SH-SY5Y (cell line): ENCODE measurements around the gene DDX51.

ENCODE experiments used
- GATA2 ChIP-seq: IDR thresholded peaks from 2 replicates; pipeline ENCODE4 v1.6.1; 2011; ENCODE audit warnings: mild to moderate bottlenecking, low read depth, low read length
- GATA3 ChIP-seq: IDR thresholded peaks from 2 replicates; pipeline ENCODE4 v1.6.1; 2011; ENCODE audit warnings: low read depth, mild to moderate bottlenecking, low read length, moderate library complexity

Gene DDX51

GRCh38 chr12:132155771-132156572 is 11.9 kb upstream of the DDX51 start:
- TF ChIP-seq GATA3 (no peak), GATA2 (no peak)

GRCh38 chr12:132154941-132155770 is 11.0 kb upstream of the DDX51 start:
- TF ChIP-seq GATA2 (no peak), GATA3 (no peak)

GRCh38 chr12:132154341-132154761 is 10.2 kb upstream of the DDX51 start:
- TF ChIP-seq GATA3 (no peak), GATA2 (no peak)

GRCh38 chr12:132153501-132154340 is 9.6 kb upstream of the DDX51 start:
- TF ChIP-seq GATA2 (no peak), GATA3 (no peak)

GRCh38 chr12:132152953-132153352 is 8.8 kb upstream of the DDX51 start:
- no peak for TF ChIP-seq GATA2
- TF ChIP-seq GATA3 = no peak

- TF ChIP-seq GATA2 = no peak
- no peak for TF ChIP-seq GATA3
Measured at GRCh38 chr12:132152411-132152821, 8.3 kb upstream of the DDX51 start.

GRCh38 chr12:132151766-132152410 is 7.8 kb upstream of the DDX51 start:
- TF ChIP-seq GATA2 = no peak
- TF ChIP-seq GATA3 = no peak

GRCh38 chr12:132151145-132151765 is 7.1 kb upstream of the DDX51 start:
- TF ChIP-seq GATA2 = no peak
- no peak for TF ChIP-seq GATA3

GRCh38 chr12:132150780-132151144 is 6.6 kb upstream of the DDX51 start:
- TF ChIP-seq GATA3 (no peak), GATA2 (no peak)

GRCh38 chr12:132148368-132149045 is 4.4 kb upstream of the DDX51 start:
- TF ChIP-seq GATA3 (no peak), GATA2 (no peak)

GRCh38 chr12:132147423-132148367 is 3.6 kb upstream of the DDX51 start:
- TF ChIP-seq GATA3 = no peak
- no peak for TF ChIP-seq GATA2
